Measurements from ENCODE around the gene SSR4. TPM values are rescaled to one million over a fixed set of nuclear protein-coding genes. Genes with fewer than 3 reads are reported as not detected.

The SSR4 gene
- polyA plus RNA-seq, 1 donor (not counting 4 experiments of a cell fraction or from before 2014, with no cell fraction given): 187 TPM

- Histone ChIP-seq H3K9me1 (ENCODE audit: control insufficient read depth, extremely low read depth, insufficient read depth, low read length) (no peaks in the 10 kb centered on the region), H3K9ac (ENCODE audit: control insufficient read depth, extremely low read depth, insufficient read depth, low read length) (no peak overlapping the region), H3K4me1 (ENCODE audit: control insufficient read depth, extremely low read depth, insufficient read depth, low read length) (no peaks in the 10 kb centered on the region), H3K4me2 (ENCODE audit: control insufficient read depth, extremely low read depth, insufficient read depth, low read depth, low read length) (no peak overlapping the region), H3K9me3 (ENCODE audit: control insufficient read depth, low read depth, low read length) (no peaks in the 10 kb centered on the region), H3K27me3 (ENCODE audit: control insufficient read depth, extremely low read depth, insufficient read depth, low read length) (no peaks in the 10 kb centered on the region), H3K4me3 (ENCODE audit: control insufficient read depth in 2 of 3, extremely low read depth in 1 of 3, insufficient read depth in 2 of 3, low read depth in 1 of 3, low read length in 3 of 3) (no peak overlapping the region), H2AFZ (ENCODE audit: control insufficient read depth, low read length) (no peak overlapping the region), H3K36me3 (ENCODE audit: control insufficient read depth in 2 of 2, extremely low read depth in 1 of 2, insufficient read depth in 2 of 2, low read length in 2 of 2) (no peaks in the 10 kb centered on the region), H3K27ac (ENCODE audit: control insufficient read depth, insufficient read depth, low read length) (no peak overlapping the region), H3K79me2 (ENCODE audit: control insufficient read depth, insufficient read depth, low read length) (no peaks in the 10 kb centered on the region), H4K20me1 (ENCODE audit: control insufficient read depth, extremely low read depth, insufficient read depth, low read length) (no peaks in the 10 kb centered on the region)
- dilution Hi-C loops (cut with MboI; ENCODE audit: extremely low pct_ligation_motif_present, low sequenced_read_pairs): no loop called here
- FAIRE-seq (no peak), DNase-seq (ENCODE audit: low read depth, low spot score) (no peak)
- TF ChIP-seq, protein P1, sequence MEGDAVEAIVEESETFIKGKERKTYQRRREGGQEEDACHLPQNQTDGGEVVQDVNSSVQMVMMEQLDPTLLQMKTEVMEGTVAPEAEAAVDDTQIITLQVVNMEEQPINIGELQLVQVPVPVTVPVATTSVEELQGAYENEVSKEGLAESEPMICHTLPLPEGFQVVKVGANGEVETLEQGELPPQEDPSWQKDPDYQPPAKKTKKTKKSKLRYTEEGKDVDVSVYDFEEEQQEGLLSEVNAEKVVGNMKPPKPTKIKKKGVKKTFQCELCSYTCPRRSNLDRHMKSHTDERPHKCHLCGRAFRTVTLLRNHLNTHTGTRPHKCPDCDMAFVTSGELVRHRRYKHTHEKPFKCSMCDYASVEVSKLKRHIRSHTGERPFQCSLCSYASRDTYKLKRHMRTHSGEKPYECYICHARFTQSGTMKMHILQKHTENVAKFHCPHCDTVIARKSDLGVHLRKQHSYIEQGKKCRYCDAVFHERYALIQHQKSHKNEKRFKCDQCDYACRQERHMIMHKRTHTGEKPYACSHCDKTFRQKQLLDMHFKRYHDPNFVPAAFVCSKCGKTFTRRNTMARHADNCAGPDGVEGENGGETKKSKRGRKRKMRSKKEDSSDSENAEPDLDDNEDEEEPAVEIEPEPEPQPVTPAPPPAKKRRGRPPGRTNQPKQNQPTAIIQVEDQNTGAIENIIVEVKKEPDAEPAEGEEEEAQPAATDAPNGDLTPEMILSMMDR (optimal IDR thresholded peaks at IDR 0.05 in 1 of 3, IDR thresholded peaks at IDR 0.05 in 1 of 3, conservative IDR thresholded peaks at IDR 0.05 in 1 of 3; ENCODE audit: extremely low read depth in 1 of 3, insufficient read depth in 2 of 3, low read length in 3 of 3): no peak
- no peak for TF ChIP-seq EZH2 (IDR thresholded peaks at IDR 0.05; ENCODE audit: low read length)
Observed at GRCh38 chrX:153807976-153808375, 13.5 kb downstream of the SSR4 start.

- no peak for FAIRE-seq
- TF ChIP-seq, protein P1 (optimal IDR thresholded peaks at IDR 0.05 in 1 of 3, IDR thresholded peaks at IDR 0.05 in 1 of 3, conservative IDR thresholded peaks at IDR 0.05 in 1 of 3; ENCODE audit: extremely low read depth in 1 of 3, insufficient read depth in 2 of 3, low read length in 3 of 3): no peak
- TF ChIP-seq EZH2 (IDR thresholded peaks at IDR 0.05; ENCODE audit: low read length): no peak
Observed at GRCh38 chrX:153812220-153812619, 17.8 kb downstream of the SSR4 start.

More at GRCh38 chrX:153812220-153812619, 17.8 kb downstream of the SSR4 start:
- Histone ChIP-seq H3K4me3 (ENCODE audit: control insufficient read depth in 2 of 3, extremely low read depth in 1 of 3, insufficient read depth in 2 of 3, low read depth in 1 of 3, low read length in 3 of 3) (no peak overlapping the region), H3K9me3 (ENCODE audit: control insufficient read depth, low read depth, low read length) (no peaks in the 10 kb centered on the region), H3K79me2 (ENCODE audit: control insufficient read depth, insufficient read depth, low read length) (no peaks in the 10 kb centered on the region), H3K9me1 (ENCODE audit: control insufficient read depth, extremely low read depth, insufficient read depth, low read length) (no peaks in the 10 kb centered on the region), H4K20me1 (ENCODE audit: control insufficient read depth, extremely low read depth, insufficient read depth, low read length) (no peaks in the 10 kb centered on the region), H3K27ac (ENCODE audit: control insufficient read depth, insufficient read depth, low read length) (no peak overlapping the region), H3K27me3 (ENCODE audit: control insufficient read depth, extremely low read depth, insufficient read depth, low read length) (peaks cover 3% of the 10 kb centered on the region), H2AFZ (ENCODE audit: control insufficient read depth, low read length) (no peak overlapping the region), H3K4me1 (ENCODE audit: control insufficient read depth, extremely low read depth, insufficient read depth, low read length) (no peaks in the 10 kb centered on the region), H3K9ac (ENCODE audit: control insufficient read depth, extremely low read depth, insufficient read depth, low read length) (no peak overlapping the region), H3K4me2 (ENCODE audit: control insufficient read depth, extremely low read depth, insufficient read depth, low read depth, low read length) (no peak overlapping the region), H3K36me3 (ENCODE audit: control insufficient read depth in 2 of 2, extremely low read depth in 1 of 2, insufficient read depth in 2 of 2, low read length in 2 of 2) (no peaks in the 10 kb centered on the region)
- dilution Hi-C loops (cut with MboI; ENCODE audit: extremely low pct_ligation_motif_present, low sequenced_read_pairs): no loop called here
- no peak for DNase-seq (ENCODE audit: low read depth, low spot score)
